GM19468 (cell line): ENCODE data around the gene ZC3H12C.

Experiments
- ATAC-seq: cut with Tn5 transposase; IDR thresholded peaks from one replicate; pipeline ENCODE4 v1.9.1; 2021; ENCODE audit warnings: mild to moderate bottlenecking, moderate library complexity, moderate number of reproducible peaks; ENCODE audit not compliant: unreplicated experiment; ENCODE audit errors: extremely low read depth

The ZC3H12C gene

GRCh38 chr11:110076371-110076965 is 16.7 kb upstream of the ZC3H12C start:
- peak; percentile 17 for ATAC-seq

DNA sequence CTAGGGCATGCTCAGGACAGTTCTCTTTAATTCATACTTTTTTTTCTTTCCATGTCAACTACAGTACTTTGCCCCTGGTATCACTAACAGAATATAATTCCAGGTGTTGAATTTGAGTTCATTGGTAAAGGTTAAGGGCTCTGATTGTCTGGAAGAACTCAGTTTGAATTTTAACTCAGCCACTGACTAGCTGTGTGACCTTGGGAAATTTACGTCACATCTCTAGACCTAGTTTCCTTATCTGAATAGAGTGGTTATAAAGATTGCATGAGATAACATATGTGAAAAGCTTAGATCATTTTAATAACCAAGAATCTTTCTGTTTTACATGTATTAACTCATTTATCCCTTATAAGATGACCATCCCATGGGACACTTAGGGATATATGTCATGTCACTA is 15.8 kb upstream of the ZC3H12C start:
- ATAC-seq = no peak

GRCh38 chr11:110077831-110078325 is 15.3 kb upstream of the ZC3H12C start:
- peak; percentile 81 for ATAC-seq

GRCh38 chr11:110078923-110079544 is 14.2 kb upstream of the ZC3H12C start:
- no peak for ATAC-seq

DNA sequence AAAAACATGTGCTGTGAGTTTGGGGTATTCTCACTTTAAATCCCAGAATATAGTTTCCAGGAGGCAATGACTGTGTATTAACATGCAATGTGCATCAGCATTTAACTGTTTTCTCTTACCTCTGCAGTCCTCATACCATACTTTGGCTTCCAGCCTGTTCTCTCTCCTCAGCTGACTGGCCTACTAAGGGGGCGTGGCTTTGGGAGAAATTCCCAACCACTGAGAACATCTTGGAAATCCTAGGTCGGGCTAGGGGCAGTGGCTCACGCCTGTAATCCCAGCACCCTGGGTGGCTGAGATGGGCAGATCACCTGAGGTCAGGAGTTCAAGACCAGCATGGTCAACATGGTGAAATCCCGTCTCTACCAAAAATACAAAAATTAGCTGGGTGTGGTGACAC is 13.5 kb upstream of the ZC3H12C start:
- no peak for ATAC-seq

DNA sequence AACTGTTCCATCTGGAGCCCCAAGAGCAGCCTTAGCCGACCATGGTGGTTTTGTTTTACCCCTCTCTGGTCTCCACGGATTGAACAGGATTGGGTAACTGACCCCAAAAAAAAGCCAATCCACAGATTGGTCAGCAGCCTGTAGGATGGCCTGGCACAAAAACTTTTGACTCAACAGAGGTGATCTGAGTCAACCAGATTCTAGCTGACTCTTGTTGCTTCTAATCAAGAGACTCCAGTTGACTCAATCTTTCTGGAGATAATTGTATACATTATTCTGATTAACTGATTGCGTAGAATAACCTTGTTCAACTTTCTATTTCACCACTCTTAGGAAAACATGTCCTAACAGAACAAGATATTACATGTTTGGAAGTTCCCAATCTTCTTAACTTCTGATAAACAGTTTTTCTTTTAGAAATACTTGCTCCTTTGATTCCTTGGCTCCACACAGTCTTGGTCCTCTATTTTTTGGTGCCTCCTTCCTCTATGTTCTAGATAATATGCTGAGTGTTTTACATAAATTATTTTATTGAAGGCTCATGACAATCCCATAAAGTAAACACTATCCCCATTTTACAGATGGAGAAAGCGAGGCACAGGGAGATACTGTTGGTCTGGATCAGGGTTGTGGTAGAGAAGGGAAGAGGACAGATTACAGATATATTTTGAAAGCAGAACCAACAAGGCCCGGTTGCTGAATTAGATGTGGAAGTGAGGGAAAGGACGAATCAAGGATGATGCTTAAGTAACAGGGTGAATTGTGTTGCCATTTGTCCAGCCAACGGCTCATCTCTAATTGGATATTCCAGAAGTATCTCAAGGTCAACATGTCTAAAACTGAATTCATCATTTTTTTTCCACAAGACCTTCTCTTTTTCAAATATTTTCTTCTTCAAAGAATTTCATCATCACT is 11.5 kb upstream of the ZC3H12C start:
- ATAC-seq = no peak

GRCh38 chr11:110082899-110083298 is 10.3 kb upstream of the ZC3H12C start:
- ATAC-seq = no peak

DNA sequence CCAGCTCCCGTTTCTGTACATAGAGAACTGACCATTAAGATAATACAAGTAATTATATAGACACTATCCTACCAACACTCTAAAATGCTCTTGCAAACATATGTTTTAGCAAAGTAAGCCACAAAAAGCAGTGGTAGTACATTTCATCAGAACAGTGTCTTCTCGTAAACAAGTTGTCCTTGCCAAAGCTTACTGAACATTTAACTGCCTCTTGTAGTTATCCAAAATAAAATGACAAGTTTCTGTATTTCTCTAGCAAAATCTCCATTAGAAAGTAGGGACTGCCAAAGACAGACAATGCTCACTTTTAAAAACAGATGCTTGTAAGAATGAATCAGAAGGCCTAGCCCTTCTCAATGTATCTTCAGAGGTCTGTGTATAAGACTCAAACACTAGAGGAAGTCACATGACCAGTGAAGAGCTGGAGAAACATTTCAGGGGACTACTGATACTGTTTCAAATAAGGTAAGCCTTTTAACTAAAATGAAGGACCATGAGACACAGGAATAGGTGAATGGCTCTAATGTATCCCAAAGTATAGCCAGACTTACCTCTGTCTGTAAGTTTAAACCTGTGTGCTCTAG is 7.8 kb upstream of the ZC3H12C start:
- no peak for ATAC-seq

DNA sequence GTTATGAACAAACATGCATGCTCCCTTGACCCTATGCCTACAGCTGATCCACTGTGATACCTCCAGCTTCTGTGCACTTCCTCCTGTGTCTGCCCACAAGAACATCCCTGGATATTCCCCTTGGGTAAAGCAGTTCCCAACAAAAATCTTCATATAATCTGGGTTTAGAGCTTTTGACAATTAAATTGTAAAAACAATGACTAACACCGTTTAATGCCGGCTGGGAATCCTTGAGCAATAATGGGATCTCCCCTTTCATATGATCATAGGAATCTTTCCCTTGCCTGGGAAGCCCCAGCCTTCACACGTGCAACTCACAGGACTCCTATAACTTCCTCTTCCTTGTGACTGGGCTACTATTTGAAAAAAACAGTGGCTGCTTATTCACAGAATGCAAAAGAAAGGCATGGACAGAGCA is 6.3 kb upstream of the ZC3H12C start:
- no peak for ATAC-seq

GRCh38 chr11:110087812-110088534 is 5.2 kb upstream of the ZC3H12C start:
- no peak for ATAC-seq

GRCh38 chr11:110088535-110089344 is 4.5 kb upstream of the ZC3H12C start:
- ATAC-seq = no peak

DNA sequence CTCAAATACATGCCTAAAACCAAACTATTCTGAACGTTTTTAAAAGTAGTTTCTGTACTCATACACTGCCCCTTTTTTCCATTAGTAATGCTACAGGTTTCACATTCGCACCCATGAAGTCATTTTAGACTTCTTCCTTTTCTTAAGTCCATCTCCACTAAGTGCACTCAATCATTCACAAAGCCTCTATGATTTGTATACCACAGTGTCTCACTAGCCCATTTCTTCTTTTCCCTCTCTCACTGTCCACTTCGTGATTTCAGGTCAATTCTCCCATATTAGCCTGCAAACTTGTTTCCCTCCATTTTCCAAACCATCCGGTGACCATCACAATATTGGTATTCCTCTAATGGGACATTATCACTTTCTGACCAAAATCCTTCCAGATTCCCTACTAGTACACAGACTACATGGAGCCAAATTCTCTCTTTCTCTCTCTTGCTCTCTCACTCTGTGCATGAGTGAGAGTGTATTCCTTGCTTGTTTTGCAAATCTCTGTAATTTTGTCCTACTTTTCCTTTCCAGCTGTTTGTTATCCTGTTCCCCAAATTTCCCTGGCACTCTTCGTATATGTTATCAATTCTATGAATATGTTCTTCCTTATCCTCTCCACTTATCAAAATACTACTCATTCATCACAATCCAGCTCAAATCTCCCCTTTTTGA is 3.4 kb upstream of the ZC3H12C start:
- ATAC-seq = no peak

GRCh38 chr11:110090466-110091026 is 2.6 kb upstream of the ZC3H12C start:
- no peak for ATAC-seq

DNA sequence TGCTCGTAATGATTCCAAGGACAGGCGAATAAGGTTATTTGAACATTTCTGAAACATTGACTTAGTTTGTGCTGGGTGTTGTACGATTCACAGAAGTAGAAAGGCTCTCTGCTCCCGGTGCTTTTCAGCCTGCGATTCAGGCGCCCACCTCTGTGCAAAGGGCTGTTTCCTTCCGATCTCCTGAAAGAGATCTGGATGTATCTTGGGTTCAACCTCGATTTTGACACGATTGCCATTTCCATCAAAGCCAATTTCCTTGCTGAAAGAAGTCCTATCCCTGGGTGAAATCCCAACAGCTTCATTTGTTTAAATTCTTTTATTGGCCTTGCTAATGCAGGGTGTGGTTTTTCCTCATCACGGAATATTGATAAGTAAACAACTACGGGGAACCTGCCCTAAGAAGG is 1.1 kb upstream of the ZC3H12C start:
- no peak for ATAC-seq

GRCh38 chr11:110093407-110094297 is 460 bp downstream of the ZC3H12C start:
- ATAC-seq = no peak

DNA sequence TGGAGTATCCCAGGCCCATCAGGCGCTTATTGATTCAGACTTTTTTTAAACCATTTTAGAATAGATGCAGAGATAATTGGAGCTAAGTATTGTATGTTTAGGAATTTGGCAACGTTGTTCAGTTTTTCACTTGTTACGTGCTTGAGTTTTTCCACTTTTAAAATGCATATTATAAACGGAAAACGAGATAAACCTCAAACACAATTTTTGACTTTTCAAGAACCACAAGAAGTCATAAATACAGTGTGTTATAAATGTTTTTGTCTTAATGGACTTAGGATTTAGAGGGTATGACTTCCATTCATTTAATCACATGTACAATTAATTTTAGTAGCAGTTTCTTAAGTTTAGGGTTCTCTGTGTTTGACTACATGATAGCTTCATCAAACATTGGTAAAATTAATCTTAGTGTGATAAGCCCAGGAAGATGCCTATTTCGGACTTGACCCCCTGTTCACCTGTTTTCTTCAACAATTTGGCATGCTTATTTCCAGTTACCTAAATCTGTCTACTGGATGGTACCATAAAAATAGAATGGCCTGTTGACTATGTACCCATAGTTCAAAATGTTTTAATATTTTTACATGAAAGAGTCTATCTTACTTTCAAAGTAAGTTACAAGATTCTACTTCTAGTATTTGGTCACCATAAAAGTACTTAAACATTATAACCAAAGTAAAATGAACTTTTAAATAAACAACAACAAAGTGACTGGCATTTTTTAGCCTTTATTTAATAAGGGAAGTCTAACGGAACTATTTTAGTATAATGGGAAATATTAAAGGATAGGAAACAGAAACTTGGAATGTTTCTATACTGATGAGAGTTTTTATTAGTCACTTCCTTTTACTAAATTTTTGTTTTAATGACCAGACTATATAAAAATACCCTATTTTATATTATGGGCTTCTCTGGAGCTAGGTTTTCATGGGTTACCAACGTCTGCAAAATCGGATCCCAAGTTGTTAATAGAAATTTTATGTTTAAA is 1.4 kb downstream of the ZC3H12C start:
- ATAC-seq = no peak
